Fibroblast of pulmonary artery (primary cell): Measurements from ENCODE around the gene CDH12.

Experiments used
- DNase-seq: peaks from one replicate; pipeline ENCODE4 v3.0.0-alpha.2; 2010; ENCODE audit warnings: low read depth
- H3K4me3 ChIP-seq: replicated peaks from 2 replicates; pipeline ENCODE4 v1.5.1; 2011; ENCODE audit warnings: low read depth, mild to moderate bottlenecking, control low read depth, low read length, moderate library complexity
- TF ChIP-seq, protein P1 (sequence below): IDR thresholded peaks from 2 replicates; pipeline ENCODE4 v1.5.1; 2011; ENCODE audit warnings: mild to moderate bottlenecking, control low read depth, low read length, inconsistent platforms; ENCODE audit errors: missing control alignments

CDH12 gene

GRCh38 chr5:22708770-22709328, 144.3 kb downstream of the CDH12 start:
- no peak for DNase-seq
- H3K4me3 ChIP-seq, result no peak overlapping the region
- TF ChIP-seq, protein P1, sequence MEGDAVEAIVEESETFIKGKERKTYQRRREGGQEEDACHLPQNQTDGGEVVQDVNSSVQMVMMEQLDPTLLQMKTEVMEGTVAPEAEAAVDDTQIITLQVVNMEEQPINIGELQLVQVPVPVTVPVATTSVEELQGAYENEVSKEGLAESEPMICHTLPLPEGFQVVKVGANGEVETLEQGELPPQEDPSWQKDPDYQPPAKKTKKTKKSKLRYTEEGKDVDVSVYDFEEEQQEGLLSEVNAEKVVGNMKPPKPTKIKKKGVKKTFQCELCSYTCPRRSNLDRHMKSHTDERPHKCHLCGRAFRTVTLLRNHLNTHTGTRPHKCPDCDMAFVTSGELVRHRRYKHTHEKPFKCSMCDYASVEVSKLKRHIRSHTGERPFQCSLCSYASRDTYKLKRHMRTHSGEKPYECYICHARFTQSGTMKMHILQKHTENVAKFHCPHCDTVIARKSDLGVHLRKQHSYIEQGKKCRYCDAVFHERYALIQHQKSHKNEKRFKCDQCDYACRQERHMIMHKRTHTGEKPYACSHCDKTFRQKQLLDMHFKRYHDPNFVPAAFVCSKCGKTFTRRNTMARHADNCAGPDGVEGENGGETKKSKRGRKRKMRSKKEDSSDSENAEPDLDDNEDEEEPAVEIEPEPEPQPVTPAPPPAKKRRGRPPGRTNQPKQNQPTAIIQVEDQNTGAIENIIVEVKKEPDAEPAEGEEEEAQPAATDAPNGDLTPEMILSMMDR, result no peak

DNA sequence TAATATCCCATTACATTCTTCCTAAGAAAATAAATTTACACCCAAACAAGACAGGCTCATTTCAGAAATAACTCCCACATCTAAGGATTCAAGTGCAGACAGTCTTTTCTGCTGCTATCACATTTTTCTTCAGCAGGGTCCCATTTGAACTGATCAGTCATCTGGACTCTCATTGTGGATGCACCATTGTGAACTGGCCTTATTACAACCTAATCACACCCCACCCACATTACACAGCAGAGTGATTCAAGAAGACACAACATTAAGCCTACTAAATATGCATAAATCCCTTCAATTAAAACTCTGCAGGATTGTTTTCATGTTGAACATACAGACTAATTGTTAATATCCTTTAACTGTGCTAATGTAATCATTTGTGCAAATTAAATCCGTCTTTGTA, 146.2 kb downstream of the CDH12 start:
- DNase-seq, result no peak
- TF ChIP-seq, protein P1, result no peak
- H3K4me3 ChIP-seq, result no peak overlapping the region

DNA sequence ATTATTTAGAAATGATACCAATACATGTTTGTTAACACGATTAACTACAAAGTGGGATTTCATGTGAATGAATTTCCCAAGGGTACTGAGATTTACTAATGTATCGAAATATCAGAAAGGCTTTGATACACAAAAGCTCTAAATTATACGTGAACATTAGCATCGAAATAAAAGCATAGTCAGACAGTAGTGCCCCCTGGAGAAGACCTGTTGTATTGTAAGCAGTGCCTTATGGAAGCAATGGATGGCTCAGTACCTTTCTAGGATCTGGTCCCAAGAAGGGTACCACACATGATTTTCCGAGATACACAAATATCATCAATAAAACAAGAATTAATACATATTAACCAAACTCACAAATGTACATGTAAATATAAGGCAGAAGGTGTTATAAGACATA, 153.8 kb downstream of the CDH12 start:
- TF ChIP-seq, protein P1, result no peak
- H3K4me3 ChIP-seq, result no peak overlapping the region
- DNase-seq, result no peak

DNA sequence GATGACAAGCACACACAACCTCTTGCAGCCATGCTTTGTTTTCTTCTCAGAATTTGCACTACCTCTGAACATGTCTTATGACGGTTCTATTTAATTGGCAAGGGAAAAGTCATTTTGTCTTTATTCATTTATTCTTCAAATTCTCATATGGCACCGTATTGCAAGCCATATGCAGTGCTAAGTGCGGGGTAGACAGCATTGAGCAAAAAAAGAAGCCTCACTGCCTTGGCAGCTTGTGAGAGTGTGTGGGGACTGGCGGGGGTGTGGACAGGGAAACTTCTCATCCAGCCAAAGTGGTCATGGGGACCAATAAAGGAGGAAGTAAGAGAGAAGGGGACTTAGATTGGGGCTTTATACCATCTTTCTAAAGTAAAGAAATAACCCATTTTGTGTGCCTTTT, 160.0 kb downstream of the CDH12 start:
- TF ChIP-seq, protein P1, result no peak
- DNase-seq, result no peak

DNA sequence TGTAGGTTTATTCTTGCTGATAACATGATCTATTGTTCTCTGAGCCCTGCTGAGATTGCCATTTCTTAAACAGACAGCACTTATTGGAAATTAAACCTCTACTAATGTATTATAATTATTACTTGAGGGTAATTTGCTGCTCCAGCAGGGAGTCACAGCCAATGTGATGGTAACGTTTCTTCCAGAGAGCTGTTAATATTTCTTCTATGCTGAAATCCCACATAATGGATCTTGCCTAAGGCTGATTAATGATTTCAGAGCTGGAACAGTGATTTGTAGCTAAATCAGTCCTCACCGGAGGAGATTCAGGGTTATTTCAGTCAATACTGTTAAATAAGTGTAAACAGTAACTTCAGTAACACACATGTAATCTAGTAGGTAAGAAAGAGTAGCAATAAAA, 170.1 kb downstream of the CDH12 start:
- TF ChIP-seq, protein P1, result no peak
- no peak overlapping the region for H3K4me3 ChIP-seq
- DNase-seq, result no peak

More for the DNA sequence above, 160.0 kb downstream of the CDH12 start:
- H3K4me3 ChIP-seq, result no peak overlapping the region

GRCh38 chr5:22678886-22679285, 174.3 kb downstream of the CDH12 start:
- TF ChIP-seq, protein P1, result no peak

GRCh38 chr5:22673131-22673530, 180.0 kb downstream of the CDH12 start:
- no peak overlapping the region for H3K4me3 ChIP-seq
- TF ChIP-seq, protein P1, result no peak
- no peak for DNase-seq

More at GRCh38 chr5:22678886-22679285, 174.3 kb downstream of the CDH12 start:
- DNase-seq, result no peak
- H3K4me3 ChIP-seq, result no peak overlapping the region
